ENCODE data around the gene GSTO1. TPM values are rescaled to one million over a fixed set of nuclear protein-coding genes. Genes with fewer than 3 reads are reported as not detected.

Gene GSTO1
- total RNA-seq (10 to 100 TPM; 19.9 to 61.5 (median 46.2) TPM), total RNA-seq (17.9 to 114 (median 34.3) reads per million in 29 experiments)
- 59.8 TPM for total RNA-seq (2013)

DNA sequence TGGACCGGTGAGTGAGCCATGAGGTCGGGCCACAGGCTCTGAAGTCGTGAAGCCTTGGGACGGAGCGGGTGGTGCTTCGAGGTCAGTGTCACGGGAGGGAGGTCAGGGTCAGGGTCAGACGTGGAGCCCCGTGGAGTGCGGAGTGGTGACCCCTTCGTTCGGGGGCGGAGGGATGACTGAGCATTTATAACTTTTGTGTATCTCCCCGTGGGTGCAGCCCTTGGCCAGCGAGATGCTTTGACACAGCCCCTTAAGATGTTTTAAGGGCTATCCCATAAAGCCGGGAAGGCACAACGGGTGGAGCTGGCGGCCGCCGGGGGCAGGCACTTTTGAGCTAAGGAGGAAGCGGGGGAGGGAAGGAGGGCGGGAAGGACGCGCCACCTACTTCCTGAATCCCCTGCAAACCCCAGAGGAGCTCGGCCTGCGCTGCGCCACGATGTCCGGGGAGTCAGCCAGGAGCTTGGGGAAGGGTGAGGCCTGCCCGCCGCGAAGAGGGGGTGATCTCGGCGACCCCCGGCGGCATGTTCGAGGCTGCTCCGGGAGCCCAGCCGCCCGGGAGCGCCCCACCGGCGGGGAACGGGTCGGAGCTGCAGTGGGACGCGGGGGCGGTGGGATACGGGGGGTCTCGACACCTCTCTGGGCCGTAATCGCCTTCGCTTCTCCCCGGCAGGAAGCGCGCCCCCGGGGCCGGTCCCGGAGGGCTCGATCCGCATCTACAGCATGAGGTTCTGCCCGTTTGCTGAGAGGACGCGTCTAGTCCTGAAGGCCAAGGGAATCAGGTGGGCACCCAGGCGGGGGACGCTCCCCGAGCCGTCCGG lies at the start of gene GSTO1:
Gene GSTO1 (plus strand): TSS at position 400 of the 818 bp plus-strand sequence. CDS start 37 bp downstream, at position 437.
- Histone ChIP-seq H3K9me3 (no peaks in the 10 kb centered on the region), H3K36me3 (ENCODE audit: control insufficient read depth in 2 of 2, extremely low read depth in 1 of 2, insufficient read depth in 1 of 2, low read length in 1 of 2) (peaks cover 0 to 18% of the 10 kb centered on the region in 2 donors), H3K4me3 (ENCODE audit: control insufficient read depth in 1 of 2, extremely low read depth in 1 of 2, low read length in 1 of 2) (peak within 1 kb of the TSS; percentile 68 to 88), H3K4me1 (ENCODE audit: control insufficient read depth in 1 of 2, extremely low read depth in 1 of 2, insufficient read depth in 2 of 2, low read length in 2 of 2) (peaks cover 11 to 13% of the 10 kb centered on the region in 2 experiments), H3K27ac (ENCODE audit: low read length) (peak within 1 kb of the TSS; percentile 79), H3K27me3 (replicated peaks in 1 of 2; ENCODE audit: control insufficient read depth in 2 of 2, extremely low read depth in 1 of 2, insufficient read depth in 2 of 2, low read length in 1 of 2) (no peaks in the 10 kb centered on the region)
- POLR2A ChIA-PET = interaction anchor here (0.6 to 1.4 kb wide), 6 partner anchors 8 to 134 kb away, joined by 3 to 10 read pairs (median 5); partner anchors contain the start of gene GSTO2 (in 2 of the 2)
- ATAC-seq (replicated peaks in 1 of 4) = peak; percentile 66 to 80 (median 76)
- WGBS (ENCODE audit: insufficient coverage) = under 1% methylated on average over 64 of the region's 69 CpGs
- H3K36me3 Mint-ChIP-seq = peaks cover 16% of the 10 kb centered on the region
- peaks cover 0 to 4% of the 10 kb centered on the region in 2 donors for H3K27me3 Mint-ChIP-seq
- peak within 1 kb of the TSS; percentile 91 to 99 for H3K27ac Mint-ChIP-seq
- H3K4me3 Mint-ChIP-seq = peak within 1 kb of the TSS; percentile 91 to 98 (median 98)
- peaks cover 49 to 57% (median 54%) of the 10 kb centered on the region in 3 donors for H3K4me1 Mint-ChIP-seq
- no peaks in the 10 kb centered on the region for H3K9me3 Mint-ChIP-seq
- CTCF ChIA-PET = interaction anchor here (0.6 to 3.4 kb wide), 6 partner anchors 19 to 488 kb away, joined by 3 to 12 read pairs (median 4); partner anchors contain the start of gene CFAP43 (in 1 of the 2)
- DNase-seq = peak in 26 of 35 experiments; percentile 19 to 68 (median 28)

GRCh38 chr10:104208730-104209129 lies 46.0 kb upstream of the GSTO1 start:
- Histone ChIP-seq H3K36me3 (ENCODE audit: control insufficient read depth in 2 of 2, extremely low read depth in 1 of 2, insufficient read depth in 1 of 2, low read length in 1 of 2) (no peaks in the 10 kb centered on the region), H3K4me3 (ENCODE audit: control insufficient read depth in 1 of 2, extremely low read depth in 1 of 2, low read length in 1 of 2) (no peak overlapping the region), H3K4me1 (ENCODE audit: control insufficient read depth in 1 of 2, extremely low read depth in 1 of 2, insufficient read depth in 2 of 2, low read length in 2 of 2) (no peaks in the 10 kb centered on the region), H3K9me3 (no peaks in the 10 kb centered on the region), H3K27ac (ENCODE audit: low read length) (no peak overlapping the region), H3K27me3 (replicated peaks in 1 of 2; ENCODE audit: control insufficient read depth in 2 of 2, extremely low read depth in 1 of 2, insufficient read depth in 2 of 2, low read length in 1 of 2) (peaks cover 0 to 4% of the 10 kb centered on the region in 2 experiments)
- H3K9me3 Mint-ChIP-seq = no peaks in the 10 kb centered on the region
- no peak overlapping the region for H3K4me3 Mint-ChIP-seq
- WGBS (ENCODE audit: insufficient coverage) = no CpG with 5 or more reads among the region's 3 CpGs
- no peaks in the 10 kb centered on the region for H3K4me1 Mint-ChIP-seq
- no peaks in the 10 kb centered on the region for H3K36me3 Mint-ChIP-seq
- H3K27ac Mint-ChIP-seq = no peak overlapping the region
- ATAC-seq (replicated peaks in 1 of 4) (no peak), DNase-seq (no peak)
- peaks cover 18 to 20% of the 10 kb centered on the region in 2 donors for H3K27me3 Mint-ChIP-seq
- CTCF ChIA-PET = interaction anchor here in 1 of 2 donors (1.0 kb wide), 1 partner anchor 320 kb away, joined by 3 read pairs; no protein-coding TSS in a partner anchor
- POLR2A ChIA-PET = no interaction called here

- H3K4me1 ChIP-seq (ENCODE audit: control insufficient read depth in 1 of 2, extremely low read depth in 1 of 2, insufficient read depth in 2 of 2, low read length in 2 of 2) = no peaks in the 10 kb centered on the region
- DNase-seq (peak in 30 of 35 experiments; percentile 7 to 67 (median 28)), ATAC-seq (replicated peaks in 1 of 4) (peak in 3 of 4 experiments; percentile 55 to 64 (median 59))
- Mint-ChIP-seq H3K27me3 (peaks cover 17 to 20% of the 10 kb centered on the region in 2 donors), H3K4me3 (no peak overlapping the region), H3K36me3 (no peaks in the 10 kb centered on the region), H3K4me1 (no peaks in the 10 kb centered on the region), H3K27ac (no peak overlapping the region), H3K9me3 (no peaks in the 10 kb centered on the region)
- ChIA-PET CTCF (interaction anchor here (0.6 to 1.5 kb wide), 6 partner anchors 47 to 325 kb away, joined by 3 to 9 read pairs (median 4); no protein-coding TSS in a partner anchor), POLR2A (interaction anchor here in 1 of 2 donors (0.7 kb wide), 1 partner anchor 128 kb away, joined by 5 read pairs; no protein-coding TSS in a partner anchor)
- no peaks in the 10 kb centered on the region for H3K36me3 ChIP-seq (ENCODE audit: control insufficient read depth in 2 of 2, extremely low read depth in 1 of 2, insufficient read depth in 1 of 2, low read length in 1 of 2)
- H3K9me3 ChIP-seq = no peaks in the 10 kb centered on the region
- H3K27ac ChIP-seq (ENCODE audit: low read length) = no peak overlapping the region
- no CpG with 5 or more reads among the region's 2 CpGs for WGBS (ENCODE audit: insufficient coverage)
- H3K27me3 ChIP-seq (replicated peaks in 1 of 2; ENCODE audit: control insufficient read depth in 2 of 2, extremely low read depth in 1 of 2, insufficient read depth in 2 of 2, low read length in 1 of 2) = peaks cover 0 to 4% of the 10 kb centered on the region in 2 experiments
- H3K4me3 ChIP-seq (ENCODE audit: control insufficient read depth in 1 of 2, extremely low read depth in 1 of 2, low read length in 1 of 2) = no peak overlapping the region
Measured at GRCh38 chr10:104209575-104210198, 45.0 kb upstream of the GSTO1 start.

GRCh38 chr10:104216631-104217030 lies 38.1 kb upstream of the GSTO1 start:
- Mint-ChIP-seq H3K36me3 (no peaks in the 10 kb centered on the region), H3K27me3 (peaks cover 11 to 18% of the 10 kb centered on the region in 2 donors), H3K9me3 (no peaks in the 10 kb centered on the region), H3K4me1 (no peaks in the 10 kb centered on the region), H3K27ac (no peak overlapping the region), H3K4me3 (no peak overlapping the region)
- ChIA-PET POLR2A (no interaction called here), CTCF (no interaction called here)
- no peaks in the 10 kb centered on the region for H3K9me3 ChIP-seq
- DNase-seq = no peak
- no peaks in the 10 kb centered on the region for H3K4me1 ChIP-seq (ENCODE audit: control insufficient read depth in 1 of 2, extremely low read depth in 1 of 2, insufficient read depth in 2 of 2, low read length in 2 of 2)
- peaks cover 0 to 8% of the 10 kb centered on the region in 2 experiments for H3K27me3 ChIP-seq (replicated peaks in 1 of 2; ENCODE audit: control insufficient read depth in 2 of 2, extremely low read depth in 1 of 2, insufficient read depth in 2 of 2, low read length in 1 of 2)
- no peak overlapping the region for H3K27ac ChIP-seq (ENCODE audit: low read length)
- H3K36me3 ChIP-seq (ENCODE audit: control insufficient read depth in 2 of 2, extremely low read depth in 1 of 2, insufficient read depth in 1 of 2, low read length in 1 of 2) = no peaks in the 10 kb centered on the region
- ATAC-seq (replicated peaks in 1 of 4) = no peak
- 87% methylated on average over 3 of the region's 3 CpGs for WGBS (ENCODE audit: insufficient coverage)
- H3K4me3 ChIP-seq (ENCODE audit: control insufficient read depth in 1 of 2, extremely low read depth in 1 of 2, low read length in 1 of 2) = no peak overlapping the region

DNA sequence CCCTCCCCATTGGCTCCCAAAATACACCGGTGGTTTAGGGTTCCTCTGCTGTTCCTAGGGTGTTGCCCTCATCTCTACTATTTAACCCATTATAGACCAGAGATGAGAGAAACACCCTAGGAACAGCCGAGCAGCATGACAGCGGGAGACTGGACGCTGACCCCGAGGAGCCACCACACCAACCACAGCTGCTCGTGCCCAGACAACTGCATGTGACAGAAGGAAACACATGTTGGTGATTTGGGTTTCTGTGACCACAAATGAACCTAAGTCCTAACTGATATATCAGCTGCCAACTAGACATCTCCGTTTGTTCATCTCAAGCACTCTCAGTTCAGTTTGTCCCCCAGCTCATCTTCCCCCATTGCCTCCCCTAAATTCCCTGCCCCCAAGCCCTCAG lies 35.9 kb upstream of the GSTO1 start:
- Mint-ChIP-seq H3K36me3 (no peaks in the 10 kb centered on the region), H3K4me3 (no peak overlapping the region), H3K27ac (no peak overlapping the region), H3K27me3 (peaks cover 13 to 17% of the 10 kb centered on the region in 2 donors), H3K9me3 (no peaks in the 10 kb centered on the region), H3K4me1 (no peaks in the 10 kb centered on the region)
- H3K4me1 ChIP-seq (ENCODE audit: control insufficient read depth in 1 of 2, extremely low read depth in 1 of 2, insufficient read depth in 2 of 2, low read length in 2 of 2) = no peaks in the 10 kb centered on the region
- ChIA-PET CTCF (interaction anchor here in 1 of 2 donors (0.7 kb wide), 1 partner anchor 292 kb away, joined by 3 read pairs; no protein-coding TSS in a partner anchor), POLR2A (no interaction called here)
- peaks cover 0 to 8% of the 10 kb centered on the region in 2 experiments for H3K27me3 ChIP-seq (replicated peaks in 1 of 2; ENCODE audit: control insufficient read depth in 2 of 2, extremely low read depth in 1 of 2, insufficient read depth in 2 of 2, low read length in 1 of 2)
- 18% methylated on average over 1 of the region's 7 CpGs for WGBS (ENCODE audit: insufficient coverage)
- no peak overlapping the region for H3K4me3 ChIP-seq (ENCODE audit: control insufficient read depth in 1 of 2, extremely low read depth in 1 of 2, low read length in 1 of 2)
- no peak for ATAC-seq (replicated peaks in 1 of 4)
- DNase-seq = no peak
- no peaks in the 10 kb centered on the region for H3K9me3 ChIP-seq
- no peaks in the 10 kb centered on the region for H3K36me3 ChIP-seq (ENCODE audit: control insufficient read depth in 2 of 2, extremely low read depth in 1 of 2, insufficient read depth in 1 of 2, low read length in 1 of 2)
- no peak overlapping the region for H3K27ac ChIP-seq (ENCODE audit: low read length)

GRCh38 chr10:104220522-104220921 lies 34.2 kb upstream of the GSTO1 start:
- POLR2A ChIA-PET = interaction anchor here in 1 of 2 donors (0.7 kb wide), 1 partner anchor 20 kb away, joined by 4 read pairs; no protein-coding TSS in a partner anchor
- H3K27ac ChIP-seq (ENCODE audit: low read length) = no peak overlapping the region
- no peak overlapping the region for H3K4me3 ChIP-seq (ENCODE audit: control insufficient read depth in 1 of 2, extremely low read depth in 1 of 2, low read length in 1 of 2)
- Mint-ChIP-seq H3K27ac (no peak overlapping the region), H3K27me3 (peaks cover 15 to 17% of the 10 kb centered on the region in 2 donors), H3K9me3 (no peaks in the 10 kb centered on the region), H3K4me1 (no peaks in the 10 kb centered on the region), H3K4me3 (no peak overlapping the region), H3K36me3 (no peaks in the 10 kb centered on the region)
- no peak for DNase-seq
- no peaks in the 10 kb centered on the region for H3K4me1 ChIP-seq (ENCODE audit: control insufficient read depth in 1 of 2, extremely low read depth in 1 of 2, insufficient read depth in 2 of 2, low read length in 2 of 2)
- peaks cover 0 to 8% of the 10 kb centered on the region in 2 experiments for H3K27me3 ChIP-seq (replicated peaks in 1 of 2; ENCODE audit: control insufficient read depth in 2 of 2, extremely low read depth in 1 of 2, insufficient read depth in 2 of 2, low read length in 1 of 2)
- H3K9me3 ChIP-seq = no peaks in the 10 kb centered on the region
- no peak for ATAC-seq (replicated peaks in 1 of 4)
- no peaks in the 10 kb centered on the region for H3K36me3 ChIP-seq (ENCODE audit: control insufficient read depth in 2 of 2, extremely low read depth in 1 of 2, insufficient read depth in 1 of 2, low read length in 1 of 2)
- CTCF ChIA-PET = interaction anchor here (0.6 to 0.7 kb wide), 4 partner anchors 36 to 487 kb away, joined by 3 to 4 read pairs (median 3); no protein-coding TSS in a partner anchor
- no CpG with 5 or more reads among the region's 2 CpGs for WGBS (ENCODE audit: insufficient coverage)

Measured in T-cell (primary cell).